Fibroblast of lung (primary cell): ENCODE data around the gene VSIR. TPM values are rescaled to one million over a fixed set of nuclear protein-coding genes. Genes with fewer than 3 reads are reported as not detected.

Experiments used
- DNase-seq, 2 donors: peaks; one replicate each; pipeline versions ENCODE4 v3.0.0 to v3.0.0-alpha.2; 2010; ENCODE audit warnings: low read depth in 2 of 2
- H2AFZ ChIP-seq: 2 replicates; pipeline ENCODE4 v1.5.1; 2012; ENCODE audit warnings: low read length, control low read depth, inconsistent platforms
- H3K27ac ChIP-seq: 2 replicates; pipeline ENCODE4 v1.5.1; 2011; ENCODE audit warnings: low read length, control low read depth; ENCODE audit not compliant: insufficient read depth
- H3K27me3 ChIP-seq: 2 replicates; pipeline ENCODE4 v1.5.1; 2011; ENCODE audit warnings: mild to moderate bottlenecking, low read length; ENCODE audit not compliant: control insufficient read depth, insufficient read depth
- H3K36me3 ChIP-seq: 2 replicates; pipeline ENCODE4 v1.5.1; 2011; ENCODE audit warnings: low read length; ENCODE audit not compliant: control insufficient read depth, insufficient read depth
- H3K4me1 ChIP-seq: 2 replicates; pipeline ENCODE4 v1.5.1; 2011; ENCODE audit warnings: low read length; ENCODE audit not compliant: control insufficient read depth, insufficient read depth; ENCODE audit errors: extremely low read depth
- H3K4me2 ChIP-seq: 2 replicates; pipeline ENCODE4 v1.5.1; 2011; ENCODE audit warnings: low read length, control low read depth; ENCODE audit not compliant: insufficient read depth; ENCODE audit errors: extremely low read depth
- H3K4me3 ChIP-seq, 4 experiments: fragments of 200-600 bp in 1 of 4; sonication (generic) in 1 of 4; replicated peaks in 1 of 4; 2 replicates each; pipeline ENCODE4 v1.5.1; 2011 to 2016; ENCODE audit warnings: low read length in 4 of 4, low read depth in 3 of 4, mild to moderate bottlenecking in 3 of 4, control low read depth in 2 of 4, inconsistent platforms in 1 of 4, mixed read lengths in 1 of 4; ENCODE audit not compliant: insufficient read depth in 1 of 4; ENCODE audit errors: control extremely low read depth in 1 of 4
- H3K79me2 ChIP-seq: 2 replicates; pipeline ENCODE4 v1.5.1; 2012; ENCODE audit warnings: mild to moderate bottlenecking, low read length, inconsistent platforms; ENCODE audit not compliant: control insufficient read depth, insufficient read depth
- H3K9ac ChIP-seq: 2 replicates; pipeline ENCODE4 v1.5.1; 2011; ENCODE audit warnings: mild to moderate bottlenecking, low read length, control low read depth; ENCODE audit not compliant: insufficient read depth
- H3K9me3 ChIP-seq: 2 replicates; pipeline ENCODE4 v1.5.1; 2012; ENCODE audit warnings: low read depth, low read length; ENCODE audit not compliant: control insufficient read depth, insufficient read depth
- H4K20me1 ChIP-seq: 2 replicates; pipeline ENCODE4 v1.5.1; 2011; ENCODE audit warnings: low read length; ENCODE audit not compliant: control insufficient read depth, insufficient read depth; ENCODE audit errors: extremely low read depth
- EZH2 ChIP-seq: IDR thresholded peaks from 2 replicates; pipeline ENCODE4 v1.5.1; 2012; ENCODE audit warnings: low read length, control low read depth, mild to moderate bottlenecking; ENCODE audit errors: missing control alignments
- polyA plus RNA-seq, 2 donors: library from polyadenylated mRNA; depleted of rRNA in 1 of 2; stranded (reverse) in 1 of 2; unstranded in 1 of 2; fragments of >200 nt; gene quantifications; 2 replicates each; pipeline ENCODE4 v1.2.1, GENCODE V29; 2011 to 2012; ENCODE audit warnings: missing spikeins in 1 of 2
- total RNA-seq: library from RNA; depleted of rRNA; stranded (reverse); fragments of >200 nt; gene quantifications from 2 replicates; pipeline ENCODE4 v1.2.1, GENCODE V29; 2014
- TF ChIP-seq, protein P1 (sequence below), 2 donors: IDR thresholded peaks in 1 of 2; conservative IDR thresholded peaks in 1 of 2; 1 replicate in 1 of 2; 2 replicates in 1 of 2; pipeline ENCODE4 v1.5.1; 2011 to 2012; ENCODE audit warnings: low read length in 2 of 2, control low read depth in 1 of 2, inconsistent platforms in 1 of 2, low read depth in 1 of 2, mild to moderate bottlenecking in 1 of 2

The VSIR gene
- total and polyA plus RNA-seq, 2 donors (not counting 1 experiment from before 2014, with no cell fraction given), result 39.9 to 44.1 TPM

DNA sequence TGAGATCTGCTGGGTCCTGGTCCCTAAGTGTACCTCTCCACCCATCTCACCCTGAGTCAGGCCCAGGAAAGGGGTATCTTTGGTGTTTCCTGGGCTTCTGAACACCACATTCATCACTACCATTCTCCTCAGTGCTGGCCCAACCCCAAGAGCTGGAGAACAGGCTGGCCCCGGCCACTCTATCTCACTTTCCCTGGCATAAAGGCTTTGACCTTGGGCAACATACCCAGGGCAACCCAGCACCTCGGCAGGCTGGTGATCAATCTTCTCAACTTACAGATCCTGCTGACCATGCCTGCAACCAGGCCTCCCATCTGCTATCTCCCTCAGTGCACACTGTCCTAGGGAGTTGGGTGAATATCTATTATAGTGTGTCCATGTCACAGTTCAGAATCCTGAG lies 2.1 kb downstream of the VSIR start:
- no peak overlapping the region for H3K27ac ChIP-seq
- no peaks in the 10 kb centered on the region for H3K9me3 ChIP-seq
- no peak for DNase-seq
- peaks cover 48% of the 10 kb centered on the region for H3K4me1 ChIP-seq
- H3K36me3 ChIP-seq, result peaks cover 1% of the 10 kb centered on the region
- H3K79me2 ChIP-seq, result peaks cover 2% of the 10 kb centered on the region
- H3K27me3 ChIP-seq, result no peaks in the 10 kb centered on the region
- H2AFZ ChIP-seq, result no peak overlapping the region
- H3K4me3 ChIP-seq, result peak overlapping the region in 1 of 4 experiments; percentile 80
- H4K20me1 ChIP-seq, result no peaks in the 10 kb centered on the region
- TF ChIP-seq, protein P1, sequence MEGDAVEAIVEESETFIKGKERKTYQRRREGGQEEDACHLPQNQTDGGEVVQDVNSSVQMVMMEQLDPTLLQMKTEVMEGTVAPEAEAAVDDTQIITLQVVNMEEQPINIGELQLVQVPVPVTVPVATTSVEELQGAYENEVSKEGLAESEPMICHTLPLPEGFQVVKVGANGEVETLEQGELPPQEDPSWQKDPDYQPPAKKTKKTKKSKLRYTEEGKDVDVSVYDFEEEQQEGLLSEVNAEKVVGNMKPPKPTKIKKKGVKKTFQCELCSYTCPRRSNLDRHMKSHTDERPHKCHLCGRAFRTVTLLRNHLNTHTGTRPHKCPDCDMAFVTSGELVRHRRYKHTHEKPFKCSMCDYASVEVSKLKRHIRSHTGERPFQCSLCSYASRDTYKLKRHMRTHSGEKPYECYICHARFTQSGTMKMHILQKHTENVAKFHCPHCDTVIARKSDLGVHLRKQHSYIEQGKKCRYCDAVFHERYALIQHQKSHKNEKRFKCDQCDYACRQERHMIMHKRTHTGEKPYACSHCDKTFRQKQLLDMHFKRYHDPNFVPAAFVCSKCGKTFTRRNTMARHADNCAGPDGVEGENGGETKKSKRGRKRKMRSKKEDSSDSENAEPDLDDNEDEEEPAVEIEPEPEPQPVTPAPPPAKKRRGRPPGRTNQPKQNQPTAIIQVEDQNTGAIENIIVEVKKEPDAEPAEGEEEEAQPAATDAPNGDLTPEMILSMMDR (conservative IDR thresholded peaks at IDR 0.05 in 1 of 2, IDR thresholded peaks at IDR 0.05 in 1 of 2; ENCODE audit: low read depth in 1 of 2, low read length in 2 of 2), result no peak
- TF ChIP-seq EZH2, result no peak
- H3K4me2 ChIP-seq, result no peak overlapping the region
- no peak overlapping the region for H3K9ac ChIP-seq

DNA sequence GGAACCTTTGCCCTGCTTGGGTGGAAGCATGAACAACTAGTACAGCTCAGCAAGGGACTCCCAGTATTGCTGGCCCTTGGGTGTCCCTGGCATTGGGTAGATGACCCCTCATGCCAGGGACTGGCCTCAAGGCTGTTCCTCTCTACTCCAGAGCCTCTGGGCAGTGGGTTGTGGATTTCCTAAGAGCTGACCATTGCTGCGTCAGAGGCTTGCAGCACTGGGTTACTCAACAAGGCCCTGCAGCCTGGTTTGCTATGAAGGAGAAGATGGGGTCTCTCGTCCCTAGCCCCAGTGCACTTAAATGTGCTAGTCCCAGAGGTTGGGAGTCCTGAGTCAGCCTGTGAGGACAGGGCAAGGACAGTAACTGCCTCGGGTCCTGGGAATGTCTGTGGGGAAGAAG lies 2.5 kb downstream of the VSIR start:
- Histone ChIP-seq H3K27me3 (no peaks in the 10 kb centered on the region), H4K20me1 (no peaks in the 10 kb centered on the region), H3K4me3 (peak overlapping the region in 1 of 4 experiments; percentile 80), H3K9ac (no peak overlapping the region), H3K27ac (peak overlapping the region; percentile 16), H3K9me3 (no peaks in the 10 kb centered on the region), H2AFZ (no peak overlapping the region), H3K79me2 (peaks cover 2% of the 10 kb centered on the region), H3K4me1 (peaks cover 51% of the 10 kb centered on the region), H3K4me2 (no peak overlapping the region), H3K36me3 (peaks cover 1% of the 10 kb centered on the region)
- DNase-seq, result no peak
- TF ChIP-seq, protein P1 (conservative IDR thresholded peaks at IDR 0.05 in 1 of 2, IDR thresholded peaks at IDR 0.05 in 1 of 2; ENCODE audit: low read depth in 1 of 2, low read length in 2 of 2), result no peak
- no peak for TF ChIP-seq EZH2

DNA sequence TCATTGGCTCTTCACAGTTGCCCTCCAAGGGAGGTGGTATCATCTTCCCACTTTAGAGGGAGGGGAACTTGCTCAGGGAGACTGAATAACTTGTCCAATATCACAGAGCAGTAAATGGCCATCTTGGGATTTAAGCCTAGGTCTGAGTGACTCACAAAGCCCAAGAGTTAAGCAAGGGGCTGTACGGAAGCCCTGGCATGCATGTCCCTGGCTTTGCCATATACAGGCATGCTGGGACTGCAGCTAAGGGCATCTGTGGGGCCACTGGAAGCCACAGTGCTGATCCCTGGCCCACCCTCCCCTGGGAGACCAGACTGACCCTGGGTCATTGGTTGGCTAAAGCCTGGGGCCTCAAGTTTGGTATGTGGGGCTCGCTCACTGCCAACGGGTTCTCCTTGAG lies 3.1 kb downstream of the VSIR start:
- Histone ChIP-seq H3K36me3 (peaks cover 1% of the 10 kb centered on the region), H4K20me1 (no peaks in the 10 kb centered on the region), H3K4me2 (no peak overlapping the region), H3K9me3 (no peaks in the 10 kb centered on the region), H3K27ac (peak overlapping the region; percentile 74), H3K4me1 (peaks cover 57% of the 10 kb centered on the region), H3K79me2 (peaks cover 2% of the 10 kb centered on the region), H3K27me3 (no peaks in the 10 kb centered on the region), H3K4me3 (no peak overlapping the region), H3K9ac (no peak overlapping the region), H2AFZ (no peak overlapping the region)
- TF ChIP-seq, protein P1 (conservative IDR thresholded peaks at IDR 0.05 in 1 of 2, IDR thresholded peaks at IDR 0.05 in 1 of 2; ENCODE audit: low read depth in 1 of 2, low read length in 2 of 2), result no peak
- TF ChIP-seq EZH2, result no peak
- no peak for DNase-seq
